NB4 (cell line): ENCODE results near the gene ZNG1F.
"Not testable (repeated sequence)": the region's sequence is repeated elsewhere in the genome, so short reads cannot be mapped to it uniquely, and the experiment has no call there.

Experiments
- CTCF ChIP-seq: IDR thresholded peaks from one replicate; pipeline ENCODE4 v1.5.1; 2012; ENCODE audit warnings: low read depth, low read length
- MYC ChIP-seq: IDR thresholded peaks from 2 replicates; pipeline ENCODE4 v1.6.1; 2011; ENCODE audit warnings: low read depth, low read length
- POLR2A ChIP-seq: IDR thresholded peaks from 2 replicates; pipeline ENCODE4 v1.6.1; 2011; ENCODE audit warnings: mild to moderate bottlenecking; ENCODE audit not compliant: insufficient read length; ENCODE audit errors: extremely low read depth

- TF ChIP-seq POLR2A, CTCF, MYC: not testable (repeated sequence)
Measured at GRCh38 chr9:41237110-41237749, 48.1 kb upstream of the ZNG1F start.
